T-helper 22 cell (primary cell): ENCODE measurements around the gene ST3GAL4.
"Not testable (repeated sequence)": the region's sequence is repeated elsewhere in the genome, so short reads cannot be mapped to it uniquely, and the experiment has no call there.

Experiments used
- DNase-seq: peaks from one replicate; pipeline ENCODE4 v3.0.0-alpha.2; 2020; ENCODE audit warnings: low read depth

The ST3GAL4 gene

DNA sequence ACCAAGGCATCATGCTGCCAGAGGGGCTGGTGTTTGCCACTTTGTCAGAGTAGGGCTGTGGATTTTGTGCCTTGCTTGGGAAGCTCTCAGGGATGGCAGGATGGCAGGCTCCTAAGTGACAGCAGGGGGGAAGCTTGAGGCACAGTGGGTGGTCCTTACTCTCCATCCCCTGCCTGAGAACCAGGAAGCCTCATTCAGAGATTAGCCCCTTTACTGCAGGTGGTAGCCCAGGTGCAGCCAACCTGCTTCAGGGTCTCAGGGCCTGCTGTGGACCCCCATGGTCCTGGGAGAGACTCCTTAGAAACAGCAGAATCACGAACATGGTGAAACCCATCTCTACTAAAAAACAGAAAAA lies 8.9 kb upstream of the ST3GAL4 start:
- no peak for DNase-seq

DNA sequence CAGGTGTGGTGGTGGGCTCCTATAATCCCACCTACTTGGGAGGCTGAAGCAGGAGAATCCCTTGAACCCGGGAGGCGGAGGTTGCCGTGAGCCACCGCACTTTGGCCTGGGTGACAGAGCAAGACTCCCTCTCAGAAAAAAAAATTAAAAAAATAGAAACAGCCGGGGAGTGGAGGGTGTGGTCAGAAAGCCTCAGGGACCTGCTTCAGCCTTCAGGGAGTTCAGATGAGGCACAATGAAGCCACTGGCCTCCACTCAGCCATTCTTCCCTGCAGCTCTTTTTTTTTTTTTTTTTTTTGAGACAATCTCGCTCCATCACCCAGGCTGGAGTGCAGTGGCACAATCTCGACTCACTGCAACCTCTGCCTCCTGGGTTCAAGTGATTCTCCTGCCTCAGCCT lies 8.5 kb upstream of the ST3GAL4 start:
- not testable (repeated sequence) for DNase-seq

DNA sequence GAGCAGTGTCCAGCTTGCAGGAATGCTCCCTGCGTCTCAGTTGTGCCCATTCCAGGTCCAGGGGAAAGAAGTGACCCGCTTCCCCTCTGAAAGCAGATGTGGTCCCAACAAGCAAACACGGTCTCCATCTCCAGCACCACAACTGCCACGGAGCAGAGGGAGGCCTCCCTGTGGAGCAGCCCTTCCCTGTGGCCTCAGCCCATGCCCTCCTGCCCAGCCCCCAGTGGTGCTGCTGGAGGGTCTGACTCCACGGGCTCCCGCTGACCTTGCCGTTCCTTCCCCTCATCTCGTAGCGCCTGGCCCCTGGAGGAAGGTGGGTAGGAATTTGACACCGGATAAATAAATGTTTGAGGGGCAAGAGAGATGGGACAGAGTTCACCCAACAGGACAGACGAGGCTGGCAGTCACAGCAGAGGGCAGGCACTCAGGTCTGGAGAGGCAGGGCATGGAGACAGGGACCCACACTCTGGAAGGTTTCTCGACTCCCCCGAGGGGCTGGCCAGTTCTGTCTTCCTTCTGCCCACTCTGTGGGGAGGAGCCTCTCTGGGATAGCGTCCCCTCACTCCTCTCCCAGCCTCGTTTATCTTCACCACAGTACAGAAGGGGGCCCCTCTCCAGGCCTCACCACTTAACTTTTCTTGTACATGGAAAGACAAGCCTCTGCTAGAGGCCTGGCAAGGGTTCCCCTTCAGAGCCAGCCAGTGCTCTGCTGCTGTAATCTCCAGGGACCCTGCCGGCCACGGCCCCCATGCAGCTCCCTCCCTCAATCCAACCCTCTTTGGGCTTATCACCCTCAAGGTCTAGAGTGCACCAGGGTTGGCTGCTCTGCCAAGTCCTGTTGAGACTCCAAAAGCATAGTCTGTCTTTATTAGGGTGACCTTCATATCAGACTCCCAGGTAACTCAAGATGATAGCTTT lies 7.5 kb upstream of the ST3GAL4 start:
- no peak for DNase-seq

DNA sequence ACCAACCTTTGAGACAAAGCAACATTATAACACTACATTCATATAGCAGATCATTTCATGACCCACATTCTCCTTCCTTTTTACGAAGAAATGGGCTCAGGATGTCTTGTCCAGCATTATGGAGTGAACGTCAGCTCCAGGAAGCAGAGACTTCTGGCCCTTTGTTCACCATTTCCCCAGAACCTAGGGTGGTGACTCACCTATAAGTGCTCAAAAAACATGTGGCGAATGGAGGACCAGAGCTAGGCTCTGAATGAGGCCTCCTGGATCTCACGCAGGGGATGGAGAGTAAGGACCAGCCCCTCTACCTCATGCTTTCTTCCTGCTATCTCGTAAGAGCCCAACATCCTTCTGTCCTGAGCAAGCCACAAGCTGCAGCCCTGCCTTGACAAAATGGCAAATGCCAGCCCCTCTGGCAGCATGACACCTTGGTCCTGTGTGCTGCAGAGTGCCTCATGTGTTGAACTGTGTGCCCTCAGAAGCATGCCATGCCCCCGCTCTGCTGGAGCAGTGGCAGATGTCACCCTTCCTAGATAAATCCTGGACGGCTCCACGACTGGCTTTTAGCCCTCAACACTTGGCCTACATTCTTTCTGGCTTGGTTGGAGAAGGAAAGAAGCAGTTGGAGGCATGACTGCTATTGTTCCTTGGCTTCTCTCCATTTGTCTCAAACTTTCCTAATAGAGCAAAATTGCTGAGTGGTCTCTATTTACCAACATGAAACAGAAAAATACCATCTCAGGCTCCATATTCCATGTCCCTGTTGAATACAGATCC lies 6.5 kb upstream of the ST3GAL4 start:
- no peak for DNase-seq

DNA sequence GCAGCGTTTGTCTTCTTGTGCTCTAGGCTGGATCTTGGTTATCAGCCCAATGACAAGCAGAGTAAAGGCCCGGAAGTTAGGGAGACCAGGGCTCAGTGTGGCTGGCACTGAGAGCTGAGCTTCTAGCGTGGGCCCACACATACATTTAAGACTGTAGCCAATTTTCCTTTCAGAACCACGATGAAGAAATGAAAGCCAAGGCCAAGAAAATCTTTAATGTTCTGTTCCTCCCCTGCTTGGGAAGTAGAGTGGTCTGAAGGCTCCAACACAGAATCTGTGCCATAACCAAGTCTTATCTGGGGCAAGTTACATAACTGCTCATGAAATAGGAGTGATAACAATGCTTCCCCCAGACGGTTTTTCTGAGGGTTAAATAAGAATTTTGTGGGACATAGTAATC lies 4.7 kb upstream of the ST3GAL4 start:
- DNase-seq = no peak

DNA sequence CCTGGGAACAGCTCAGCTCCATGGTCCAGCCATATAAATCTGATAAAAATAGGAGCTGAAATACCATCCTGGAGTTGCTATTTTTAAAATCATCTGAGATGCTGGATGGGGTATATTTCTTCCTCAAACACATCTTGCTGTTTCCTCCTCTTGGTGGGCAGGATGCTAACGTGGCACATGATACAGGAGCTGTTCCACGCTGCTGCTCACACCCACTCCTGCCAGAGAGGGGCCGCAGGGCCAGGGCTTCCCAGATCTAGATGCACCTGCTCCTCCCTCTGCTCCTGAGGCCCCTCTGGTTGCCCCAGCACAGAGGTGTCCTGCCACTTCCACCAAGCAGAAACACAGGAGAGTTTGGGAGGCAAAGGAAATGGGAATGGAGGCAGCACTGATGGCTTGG lies 3.3 kb upstream of the ST3GAL4 start:
- no peak for DNase-seq

DNA sequence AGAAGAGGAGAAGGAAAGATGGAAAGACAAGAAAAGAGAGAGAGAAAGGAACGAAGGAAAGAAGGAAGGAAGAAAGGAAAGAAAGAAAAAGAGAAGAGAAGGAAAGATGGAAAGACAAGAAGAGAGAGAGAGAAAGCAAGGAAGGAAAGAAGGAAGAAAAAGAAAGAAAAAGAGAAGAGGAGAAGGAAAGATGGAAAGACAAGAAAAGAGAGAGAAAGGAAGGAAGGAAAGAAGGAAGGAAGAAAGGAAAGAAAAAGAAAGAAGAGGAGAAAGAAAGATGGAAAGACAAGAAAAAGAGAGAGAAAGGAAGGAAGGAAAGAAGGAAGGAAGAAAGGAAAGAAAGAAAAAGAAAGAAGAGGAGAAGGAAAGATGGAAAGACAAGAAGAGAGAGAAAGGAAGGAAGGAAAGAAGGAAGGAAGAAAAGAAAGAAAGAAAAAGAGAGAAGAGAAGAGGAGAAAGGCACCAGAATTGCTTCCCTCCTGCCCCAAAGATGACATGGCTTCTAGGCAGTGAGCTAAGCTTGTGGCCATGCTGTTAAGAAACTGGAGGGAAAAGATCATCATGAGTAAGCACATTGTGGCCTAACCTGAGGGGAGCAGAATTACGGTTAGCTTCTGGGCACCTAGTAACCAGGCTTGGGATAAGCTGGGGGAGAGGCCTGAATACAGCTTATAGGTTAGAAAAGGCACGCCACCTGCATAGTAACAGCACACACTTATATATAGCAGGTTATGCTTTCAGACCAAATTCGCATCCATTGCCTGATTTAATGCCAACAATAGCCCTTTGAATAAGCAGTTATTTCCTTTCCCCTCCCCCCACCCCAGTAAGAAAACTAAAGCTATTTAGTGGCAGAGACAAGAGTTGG lies 2.3 kb upstream of the ST3GAL4 start:
- no peak for DNase-seq

DNA sequence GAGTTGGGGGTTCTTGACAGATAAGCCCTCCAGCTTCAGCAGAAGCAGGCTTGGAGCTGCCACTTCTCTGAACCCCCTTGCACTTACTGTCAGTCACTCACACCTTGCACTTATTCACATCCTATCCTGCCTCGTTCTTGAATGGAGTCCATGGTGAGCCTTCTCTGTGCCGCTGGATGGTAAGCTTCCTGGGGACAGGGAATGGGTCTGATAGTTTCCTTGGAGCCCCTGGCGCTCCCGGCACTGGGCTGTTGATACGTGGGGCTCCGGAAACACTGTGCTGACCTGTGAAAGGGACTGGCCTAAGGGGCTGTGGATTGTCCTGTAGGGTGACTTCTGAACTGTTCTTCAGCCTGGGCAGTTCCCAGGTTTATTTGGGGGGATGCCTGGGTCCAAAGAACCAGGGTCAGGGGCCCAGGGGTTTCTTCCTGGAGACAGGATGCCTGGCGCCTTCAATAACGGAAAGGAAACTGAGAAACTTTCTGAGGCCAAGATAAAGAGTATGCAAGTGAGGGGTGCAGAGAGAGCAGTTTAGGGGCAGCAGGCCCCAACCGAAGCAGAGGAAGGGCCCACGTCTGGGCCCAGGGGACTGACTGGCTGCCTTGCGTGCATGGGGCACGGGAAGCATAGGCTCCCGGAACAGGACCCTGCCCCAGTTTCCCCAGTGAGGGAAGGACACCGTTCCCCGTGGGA lies 709 bp upstream of the ST3GAL4 start:
- DNase-seq = no peak

DNA sequence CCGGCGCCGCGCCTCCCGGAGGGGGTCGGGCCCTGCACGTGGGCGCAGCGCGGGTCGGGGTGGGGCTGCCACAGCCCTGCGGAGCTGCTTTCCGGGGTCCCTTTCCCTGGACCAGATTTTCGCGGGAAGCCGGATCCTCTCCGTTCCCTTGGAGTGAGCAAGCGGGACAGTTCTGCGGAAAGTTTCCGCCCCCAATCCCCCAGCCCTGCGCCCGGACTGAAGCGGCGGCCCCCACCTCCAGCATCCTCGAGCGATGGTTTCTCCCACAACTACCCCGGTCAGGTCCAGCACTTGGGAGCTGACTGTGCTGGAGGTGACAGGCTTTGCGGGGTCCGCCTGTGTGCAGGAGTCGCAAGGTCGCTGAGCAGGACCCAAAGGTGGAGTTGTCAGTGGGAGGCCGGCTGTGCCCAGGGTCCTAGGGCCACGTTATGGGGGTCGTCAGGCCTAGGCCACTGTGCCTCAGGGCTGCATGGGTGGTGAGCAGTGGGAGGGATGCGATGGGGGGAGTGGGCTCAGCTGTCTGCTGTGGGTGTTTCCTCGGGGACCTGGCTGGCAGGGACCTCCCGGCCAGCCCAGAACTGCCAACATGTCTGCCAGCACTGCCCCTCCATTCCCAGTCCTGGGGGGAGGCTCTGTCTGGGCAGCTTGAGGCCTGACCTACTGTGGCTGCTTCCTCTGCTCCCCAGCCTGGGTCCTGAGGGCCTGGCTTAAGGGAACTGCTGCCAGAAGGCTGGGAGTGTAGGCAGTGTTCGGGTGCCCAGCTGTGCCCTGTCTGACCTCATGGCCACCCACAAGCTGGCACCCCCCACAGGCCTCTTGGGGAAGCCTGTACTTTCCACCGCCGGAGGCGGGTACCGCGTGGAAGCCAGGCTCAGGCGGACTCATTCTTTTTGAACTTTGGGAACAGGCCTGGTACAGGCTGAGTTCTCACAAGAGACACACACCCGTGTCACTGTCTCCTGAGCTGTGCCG lies 726 bp downstream of the ST3GAL4 start:
- no peak for DNase-seq

DNA sequence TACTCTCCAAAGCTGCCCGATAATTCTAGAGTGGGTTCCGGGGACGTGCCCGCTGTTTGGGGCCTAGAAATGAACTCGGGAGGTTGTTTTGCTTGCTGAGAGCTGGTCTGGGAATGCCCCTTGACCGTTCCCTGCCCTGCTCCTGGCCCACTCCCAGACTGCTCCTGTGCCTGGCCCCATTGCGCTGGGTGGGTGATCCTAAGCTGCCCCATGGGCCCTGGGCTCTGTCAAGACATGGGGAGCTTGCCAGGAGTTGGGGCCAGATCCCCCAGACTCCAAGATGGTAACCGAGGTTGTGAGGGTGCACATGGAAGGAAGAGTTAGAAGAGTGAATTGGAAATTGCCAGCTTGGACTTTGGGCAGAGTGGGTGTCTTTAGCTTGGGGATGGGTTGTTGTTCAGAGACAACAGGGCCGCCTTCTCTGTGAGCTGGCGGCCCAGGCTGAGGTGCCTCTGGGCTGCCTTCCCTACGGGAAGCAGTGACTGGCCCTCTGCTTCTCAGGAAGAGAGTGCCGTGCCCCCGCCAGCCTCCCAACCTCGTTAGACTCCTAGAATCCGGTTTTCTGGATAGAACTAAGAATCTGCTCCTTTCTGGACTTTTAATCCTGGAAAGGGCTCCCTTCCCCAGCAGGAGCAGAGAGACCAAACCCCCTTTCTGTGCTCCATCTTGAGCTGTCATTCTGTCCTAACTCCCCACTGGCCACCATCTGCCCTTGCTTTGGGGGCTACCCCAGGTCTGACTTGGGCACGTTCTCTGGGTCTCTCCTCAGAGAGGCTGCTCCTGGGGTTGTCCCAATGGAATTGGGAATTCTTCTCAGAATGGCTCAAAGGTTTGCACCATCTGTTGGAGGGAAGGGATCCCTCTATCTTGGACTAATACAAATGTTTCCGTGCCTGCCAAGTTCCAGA lies 1.8 kb downstream of the ST3GAL4 start:
- no peak for DNase-seq

DNA sequence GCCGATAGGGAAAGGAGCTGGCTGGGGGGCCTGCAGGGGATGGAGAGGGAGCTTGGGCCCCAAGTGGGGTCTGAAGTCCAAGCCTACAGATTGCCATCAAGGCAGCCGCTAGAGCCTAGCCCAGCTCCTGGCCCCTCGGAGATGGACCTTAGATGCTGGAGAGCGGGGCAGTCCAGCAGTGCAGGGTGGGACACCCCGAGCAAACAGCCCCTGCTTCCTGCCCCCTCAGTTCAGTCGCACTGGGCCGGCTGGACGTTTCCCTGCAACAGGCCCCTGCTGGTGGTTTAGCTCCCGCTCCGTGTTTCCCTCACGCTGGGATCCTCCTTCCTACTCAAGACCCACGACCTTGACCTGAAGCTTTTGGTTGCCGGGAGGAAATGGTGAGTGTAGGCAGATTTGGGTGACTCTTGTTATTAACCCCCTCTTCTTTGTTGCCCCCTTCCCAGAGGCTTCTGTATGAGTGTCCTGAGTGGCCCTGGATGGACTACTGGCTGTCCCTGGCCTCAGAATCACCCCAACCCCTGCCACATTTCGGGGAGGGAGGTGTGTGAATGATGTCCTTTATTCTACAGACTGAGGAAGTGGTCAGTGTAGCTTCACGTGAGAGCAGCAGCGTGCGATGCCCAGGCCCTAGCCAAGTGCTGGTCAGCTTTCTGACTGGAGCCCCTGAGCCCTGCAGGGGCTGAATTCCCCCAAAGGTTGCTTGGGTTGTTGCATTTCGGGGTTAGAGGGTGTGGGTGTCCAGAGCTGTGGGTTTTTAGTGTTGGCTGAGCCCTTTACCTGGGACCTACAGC lies 2.7 kb downstream of the ST3GAL4 start:
- DNase-seq = no peak

DNA sequence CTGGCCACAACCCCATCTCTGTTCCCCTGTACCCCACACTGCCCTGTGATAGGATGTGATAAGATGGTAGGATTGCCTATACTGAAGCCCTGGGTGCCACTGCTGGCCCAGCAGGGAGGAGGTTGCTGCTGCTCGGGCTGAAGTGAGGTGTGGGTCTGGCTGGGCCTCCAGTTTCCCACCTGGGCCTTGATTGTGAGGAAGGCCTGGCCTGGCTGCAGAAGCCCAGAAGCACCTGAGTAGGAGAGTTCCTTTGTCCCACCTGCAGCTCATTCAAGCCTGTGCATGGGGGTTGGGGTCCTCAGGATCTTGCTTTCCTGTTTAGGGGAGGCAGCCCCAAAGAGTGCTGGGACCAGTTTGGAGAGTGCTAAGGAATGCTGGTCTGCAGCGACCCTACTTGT lies 3.3 kb downstream of the ST3GAL4 start:
- DNase-seq = no peak

DNA sequence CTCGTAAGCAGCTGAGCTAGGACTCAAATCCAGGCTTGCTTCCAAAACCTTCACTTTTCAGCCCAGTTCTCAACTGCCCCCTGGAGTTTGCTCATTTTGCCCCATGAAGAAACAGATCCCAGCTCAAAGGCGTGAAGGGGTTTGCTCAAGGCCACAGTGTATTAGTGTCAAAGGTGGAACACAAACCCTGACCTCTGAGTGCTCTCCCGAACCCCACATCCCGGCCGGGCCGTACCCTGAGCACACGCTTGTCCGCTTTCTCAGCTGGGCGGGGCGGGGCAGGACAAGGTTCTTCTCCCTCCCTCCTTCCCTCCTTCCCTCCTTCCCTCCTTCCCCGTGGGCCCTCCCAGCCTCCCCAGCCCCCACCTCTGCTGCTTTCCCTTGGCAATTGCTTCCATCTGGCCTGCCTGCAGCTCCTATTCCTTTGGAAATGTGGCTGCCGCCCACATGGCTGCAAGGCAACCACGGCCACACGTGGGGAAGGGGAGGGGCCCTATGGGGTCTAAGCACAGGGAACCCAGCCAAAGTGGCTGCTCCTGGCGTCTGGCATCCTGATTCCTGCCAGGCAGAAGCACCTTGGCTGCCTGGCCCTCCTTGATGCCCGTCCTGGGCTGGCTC lies 4.1 kb downstream of the ST3GAL4 start:
- no peak for DNase-seq

DNA sequence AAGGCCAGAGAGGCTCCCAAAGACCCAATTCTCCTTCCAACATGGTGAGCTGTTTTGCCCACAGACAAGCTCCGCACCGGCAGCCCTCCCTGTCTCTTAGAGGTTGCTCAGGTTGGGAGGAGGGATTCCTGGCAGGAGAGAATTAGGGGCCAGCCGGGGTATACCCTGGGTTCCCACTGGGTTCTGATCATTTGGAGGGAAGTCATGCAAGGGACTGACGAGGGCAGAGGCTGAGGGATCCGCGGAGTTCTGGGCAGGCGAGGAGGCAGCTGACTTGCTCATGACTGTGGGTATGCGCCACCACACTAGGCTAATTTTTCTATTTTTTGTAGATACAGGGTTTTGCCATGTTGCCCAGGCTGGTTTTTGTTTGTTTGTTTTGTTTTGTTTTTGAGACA lies 4.6 kb downstream of the ST3GAL4 start:
- no peak for DNase-seq

DNA sequence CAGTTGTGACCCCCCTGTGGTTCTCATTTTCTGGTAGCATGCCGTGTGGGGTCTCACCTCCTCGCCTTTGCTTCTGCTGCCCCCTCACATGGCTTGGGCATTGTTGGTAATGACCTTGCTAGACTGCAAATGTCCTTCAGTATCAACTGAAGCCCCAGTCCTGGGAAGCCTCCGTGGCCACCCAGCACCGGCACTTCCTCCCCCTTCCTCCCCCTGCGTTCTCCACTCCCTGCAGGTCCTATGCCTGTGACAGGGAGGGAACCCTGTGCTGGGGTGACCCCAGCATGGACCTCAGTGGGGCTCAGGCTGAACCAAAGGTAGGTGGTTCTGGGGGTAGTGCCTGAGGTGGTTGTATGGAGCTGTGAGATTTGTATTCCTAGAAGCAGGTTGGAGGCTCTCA lies 5.9 kb downstream of the ST3GAL4 start:
- DNase-seq = no peak

DNA sequence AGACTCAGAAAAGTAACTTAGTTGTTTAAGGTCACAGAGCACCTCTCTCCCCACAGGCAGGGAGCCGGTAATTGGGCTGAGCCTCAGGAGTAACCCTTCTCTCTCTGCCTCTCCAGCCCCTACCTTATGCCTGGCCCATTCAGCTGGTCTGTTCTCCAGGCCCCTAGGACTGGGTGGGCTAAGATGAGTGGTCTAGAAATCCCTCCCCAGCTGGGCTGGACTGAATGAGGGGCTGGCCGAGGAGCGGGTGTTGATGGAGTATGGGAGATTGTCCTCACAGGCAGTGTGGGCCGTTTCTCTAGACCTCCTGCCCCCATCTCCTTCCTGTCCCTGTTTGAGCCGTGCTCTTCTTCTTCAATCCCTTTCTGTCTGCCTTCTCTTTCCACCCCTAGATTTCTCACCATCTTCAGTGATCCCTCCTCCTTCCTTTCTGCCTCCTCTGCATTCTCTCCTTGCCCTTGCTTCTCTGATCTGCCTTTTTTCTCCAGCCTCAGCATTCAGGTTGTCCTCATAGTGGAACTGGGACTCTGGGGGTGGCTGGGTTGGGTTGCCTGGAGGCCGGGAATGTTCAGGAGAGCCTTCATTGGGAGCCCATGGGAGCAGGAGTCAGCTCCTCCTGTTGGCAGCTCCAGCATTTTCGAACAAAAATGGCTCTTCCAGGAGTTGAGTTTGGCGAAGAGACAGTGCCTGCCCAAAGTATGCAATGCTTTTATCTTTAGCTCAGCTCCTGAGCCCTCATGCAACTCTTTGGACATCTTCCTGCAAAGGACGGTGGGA lies 7.6 kb downstream of the ST3GAL4 start:
- no peak for DNase-seq

DNA sequence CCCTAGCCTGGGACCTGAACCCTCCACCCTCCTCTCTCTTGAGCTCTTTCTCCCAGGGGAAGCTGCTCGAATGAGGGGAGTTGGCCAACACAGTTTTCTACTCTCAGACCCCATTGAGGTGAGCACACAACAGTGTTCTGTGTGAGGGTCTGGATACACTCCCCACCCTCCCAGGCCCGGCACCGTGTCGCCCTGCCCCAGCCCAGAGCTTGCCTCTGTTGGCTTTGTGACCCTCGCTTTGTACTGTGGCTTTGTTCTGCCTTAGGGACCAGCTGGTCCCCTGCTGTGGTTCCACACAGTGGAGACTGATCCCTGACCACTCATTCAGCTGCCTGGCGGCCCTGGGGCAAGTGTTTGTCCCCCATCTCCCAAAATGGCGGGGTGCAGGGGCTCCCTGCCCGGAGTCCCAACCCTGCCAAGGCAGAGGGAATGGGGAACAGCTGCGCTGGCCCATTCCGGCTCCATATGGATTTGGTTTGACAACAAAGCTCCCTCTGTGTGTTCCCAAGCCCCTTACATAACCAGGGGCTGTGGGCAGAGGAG lies 8.3 kb downstream of the ST3GAL4 start:
- DNase-seq = no peak
